Uterus (tissue), 4 donors: ENCODE data around the gene HOXC5. TPM values are rescaled to one million over a fixed set of nuclear protein-coding genes. Genes with fewer than 3 reads are reported as not detected.

ENCODE experiments used
- DNase-seq, 2 donors: peaks; one replicate each; pipeline ENCODE4 v3.0.0-alpha.2; 2019 to 2020
- H3K27ac ChIP-seq, 2 donors: fragments of 200-600 bp; sonication (generic); 1 replicate in 1 of 2; 2 replicates in 1 of 2; pipeline ENCODE4 v1.5.1; 2016 to 2018
- H3K27me3 ChIP-seq, 2 donors: fragments of 200-600 bp; sonication (generic); one replicate each; pipeline ENCODE4 v1.5.1; 2018 to 2019; ENCODE audit warnings: control low read depth in 1 of 2
- H3K36me3 ChIP-seq, 2 donors: fragments of 200-600 bp; sonication (generic); one replicate each; pipeline ENCODE4 v1.5.1; 2019; ENCODE audit warnings: control low read depth in 1 of 2
- H3K4me1 ChIP-seq, 2 donors: fragments of 200-600 bp; sonication (generic); one replicate each; pipeline ENCODE4 v1.5.1; 2018 to 2019; ENCODE audit warnings: control low read depth in 1 of 2
- H3K4me3 ChIP-seq, 2 donors: fragments of 200-600 bp; sonication (generic); 1 replicate in 1 of 2; 2 replicates in 1 of 2; pipeline ENCODE4 v1.5.1; 2018 to 2019; ENCODE audit warnings: mild to moderate bottlenecking in 1 of 2
- H3K9me3 ChIP-seq, 2 donors: fragments of 200-600 bp; sonication (generic); one replicate each; pipeline ENCODE4 v1.5.1; 2019; ENCODE audit warnings: control low read depth in 1 of 2
- CTCF ChIP-seq, 4 experiments: fragments of 200-600 bp in 2 of 4; fragments of 450-650 bp in 2 of 4; sonication (generic) in 2 of 4; IDR thresholded peaks; one replicate each; pipeline ENCODE4 v1.5.1; 2016 to 2019; ENCODE audit warnings: antibody characterized with exemption in 4 of 4, mild to moderate bottlenecking in 2 of 4, moderate library complexity in 1 of 4
- POLR2A ChIP-seq, 2 donors: fragments of 450-650 bp; IDR thresholded peaks; one replicate each; pipeline ENCODE4 v1.6.1; 2016; ENCODE audit warnings: antibody characterized with exemption in 2 of 2, mild to moderate bottlenecking in 1 of 2, moderate library complexity in 1 of 2
- intact Hi-C: fragments of 100-400 bp; cut with DNase I; formaldehyde crosslinking; loops from one replicate; pipeline ENCODE4 v1.15.1; 2023; ENCODE audit warnings: low total_unique reads
- total RNA-seq, 4 donors: library from RNA; depleted of rRNA in 3 of 4; stranded (reverse); fragments of >200 nt in 3 of 4; gene quantifications; one replicate each; pipeline versions ENCODE4 v1.1.0 to v1.2.4, GENCODE V29; 2014 to 2023
- donor health status: DM: yes; HTN: yes; CAD: no.

The HOXC5 gene
- total RNA-seq, 4 donors from 2014 or later = 3.5 to 10.2 TPM; not detected in 2

GRCh38 chr12:54022960-54023884 is 9.6 kb upstream of the HOXC5 start:
- DNase-seq = no peak
- no peak overlapping the region for H3K27ac ChIP-seq
- TF ChIP-seq POLR2A (IDR thresholded peaks at IDR 0.05) (no peak), CTCF (IDR thresholded peaks at IDR 0.05) (no peak)
- intact Hi-C loops = no loop called here
- no peak overlapping the region for H3K4me3 ChIP-seq
- H3K4me1 ChIP-seq = no peaks in the 10 kb centered on the region
- H3K27me3 ChIP-seq = peaks cover 0 to 25% of the 10 kb centered on the region in 2 donors
- H3K9me3 ChIP-seq = no peaks in the 10 kb centered on the region
- no peaks in the 10 kb centered on the region for H3K36me3 ChIP-seq

- TF ChIP-seq CTCF (IDR thresholded peaks at IDR 0.05) (no peak), POLR2A (IDR thresholded peaks at IDR 0.05) (no peak)
- H3K4me3 ChIP-seq = no peak overlapping the region
- intact Hi-C loops = no loop called here
- H3K36me3 ChIP-seq = no peaks in the 10 kb centered on the region
- H3K27ac ChIP-seq = no peak overlapping the region
- H3K27me3 ChIP-seq = peaks cover 0 to 25% of the 10 kb centered on the region in 2 donors
- no peaks in the 10 kb centered on the region for H3K4me1 ChIP-seq
- no peak for DNase-seq
- no peaks in the 10 kb centered on the region for H3K9me3 ChIP-seq
Measured at GRCh38 chr12:54024127-54024526, 8.7 kb upstream of the HOXC5 start.

GRCh38 chr12:54024581-54025305 is 8.1 kb upstream of the HOXC5 start:
- H3K27me3 ChIP-seq = peaks cover 0 to 25% of the 10 kb centered on the region in 2 donors
- intact Hi-C loops = no loop called here
- TF ChIP-seq POLR2A (IDR thresholded peaks at IDR 0.05) = no peak
- no peak for TF ChIP-seq CTCF (IDR thresholded peaks at IDR 0.05)
- no peak overlapping the region for H3K27ac ChIP-seq
- no peaks in the 10 kb centered on the region for H3K4me1 ChIP-seq
- H3K9me3 ChIP-seq = no peaks in the 10 kb centered on the region
- DNase-seq = no peak
- no peak overlapping the region for H3K4me3 ChIP-seq
- no peaks in the 10 kb centered on the region for H3K36me3 ChIP-seq

GRCh38 chr12:54025499-54026405 is 7.1 kb upstream of the HOXC5 start:
- no peak overlapping the region for H3K4me3 ChIP-seq
- H3K27ac ChIP-seq = no peak overlapping the region
- H3K36me3 ChIP-seq = no peaks in the 10 kb centered on the region
- TF ChIP-seq POLR2A (IDR thresholded peaks at IDR 0.05) (no peak), CTCF (IDR thresholded peaks at IDR 0.05) (no peak)
- no peak for DNase-seq
- H3K27me3 ChIP-seq = peaks cover 0 to 25% of the 10 kb centered on the region in 2 donors
- no peaks in the 10 kb centered on the region for H3K4me1 ChIP-seq
- intact Hi-C loops = no loop called here
- no peaks in the 10 kb centered on the region for H3K9me3 ChIP-seq
